IPS-18a (cell line): ENCODE measurements around the gene GABRR2.

Source experiments
- H3K27ac ChIP-seq: one replicate; pipeline ENCODE4 v1.5.1; 2013; ENCODE audit warnings: low read length
- H3K27me3 ChIP-seq: one replicate; pipeline ENCODE4 v1.6.1; 2013; ENCODE audit warnings: mild to moderate bottlenecking, low read length; ENCODE audit not compliant: control insufficient read depth, insufficient read depth
- H3K36me3 ChIP-seq: one replicate; pipeline ENCODE4 v1.6.1; 2013; ENCODE audit warnings: low read depth, low read length; ENCODE audit not compliant: control insufficient read depth
- H3K4me1 ChIP-seq: one replicate; pipeline ENCODE4 v1.6.1; 2013; ENCODE audit warnings: low read depth, low read length; ENCODE audit not compliant: control insufficient read depth
- H3K4me3 ChIP-seq: one replicate; pipeline ENCODE4 v1.5.1; 2013; ENCODE audit warnings: low read length
- H3K9ac ChIP-seq: one replicate; pipeline ENCODE4 v1.6.1; 2013; ENCODE audit warnings: mild to moderate bottlenecking, low read length, moderate library complexity
- H3K9me3 ChIP-seq: one replicate; pipeline ENCODE4 v1.6.1; 2013; ENCODE audit warnings: low read depth, low read length; ENCODE audit not compliant: control insufficient read depth

The GABRR2 gene

DNA sequence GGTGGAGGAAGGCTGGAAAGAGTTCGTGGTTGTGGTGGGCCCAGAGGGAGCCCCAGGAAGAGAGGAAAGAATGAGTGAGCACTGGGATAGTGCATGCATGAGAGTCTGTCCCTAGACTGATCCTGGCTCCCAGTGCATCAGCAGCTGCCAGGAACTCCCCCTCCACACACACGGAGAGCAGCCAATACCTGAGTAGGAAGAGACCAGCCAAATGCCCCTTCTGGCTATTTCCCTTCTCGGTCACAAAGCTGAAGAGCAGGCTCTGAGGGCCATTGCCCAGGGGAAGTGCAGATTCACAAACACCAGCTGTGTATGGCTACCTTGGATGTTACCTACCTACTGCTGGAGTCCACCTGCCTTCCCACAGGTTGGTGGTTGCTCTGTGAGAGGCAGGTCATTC is 45.1 kb downstream of the GABRR2 start:
- H3K27me3 ChIP-seq: no peaks in the 10 kb centered on the region
- H3K36me3 ChIP-seq: no peaks in the 10 kb centered on the region
- H3K9me3 ChIP-seq: no peaks in the 10 kb centered on the region
- H3K4me3 ChIP-seq: no peak overlapping the region
- no peaks in the 10 kb centered on the region for H3K4me1 ChIP-seq
- H3K27ac ChIP-seq: no peak overlapping the region
- H3K9ac ChIP-seq: no peak overlapping the region

- Histone ChIP-seq H3K36me3 (no peaks in the 10 kb centered on the region), H3K9ac (no peak overlapping the region), H3K27ac (no peak overlapping the region), H3K27me3 (no peaks in the 10 kb centered on the region), H3K9me3 (no peaks in the 10 kb centered on the region), H3K4me1 (no peaks in the 10 kb centered on the region), H3K4me3 (no peak overlapping the region)
Measured at GRCh38 chr6:89269252-89269651, 45.8 kb downstream of the GABRR2 start.

GRCh38 chr6:89268776-89269175 is 46.3 kb downstream of the GABRR2 start:
- H3K9me3 ChIP-seq: no peaks in the 10 kb centered on the region
- H3K27me3 ChIP-seq: no peaks in the 10 kb centered on the region
- no peak overlapping the region for H3K4me3 ChIP-seq
- no peaks in the 10 kb centered on the region for H3K4me1 ChIP-seq
- no peak overlapping the region for H3K9ac ChIP-seq
- H3K36me3 ChIP-seq: no peaks in the 10 kb centered on the region
- no peak overlapping the region for H3K27ac ChIP-seq

GRCh38 chr6:89267918-89268317 is 47.2 kb downstream of the GABRR2 start:
- H3K27ac ChIP-seq: no peak overlapping the region
- H3K4me3 ChIP-seq: no peak overlapping the region

GRCh38 chr6:89264296-89264695 is 50.8 kb downstream of the GABRR2 start:
- Histone ChIP-seq H3K4me3 (no peak overlapping the region), H3K27ac (no peak overlapping the region), H3K9ac (no peak overlapping the region), H3K36me3 (no peaks in the 10 kb centered on the region), H3K4me1 (no peaks in the 10 kb centered on the region), H3K9me3 (no peaks in the 10 kb centered on the region), H3K27me3 (no peaks in the 10 kb centered on the region)

More at GRCh38 chr6:89267918-89268317, 47.2 kb downstream of the GABRR2 start:
- Histone ChIP-seq H3K9me3 (no peaks in the 10 kb centered on the region), H3K4me1 (no peaks in the 10 kb centered on the region), H3K27me3 (no peaks in the 10 kb centered on the region), H3K36me3 (no peaks in the 10 kb centered on the region), H3K9ac (no peak overlapping the region)

GRCh38 chr6:89260832-89261231 is 54.3 kb downstream of the GABRR2 start:
- Histone ChIP-seq H3K9ac (no peak overlapping the region), H3K9me3 (no peaks in the 10 kb centered on the region), H3K27ac (no peak overlapping the region), H3K27me3 (no peaks in the 10 kb centered on the region), H3K4me1 (no peaks in the 10 kb centered on the region), H3K36me3 (no peaks in the 10 kb centered on the region), H3K4me3 (no peak overlapping the region)

- H3K9ac ChIP-seq: no peak overlapping the region
- H3K9me3 ChIP-seq: no peaks in the 10 kb centered on the region
- no peaks in the 10 kb centered on the region for H3K27me3 ChIP-seq
- no peak overlapping the region for H3K27ac ChIP-seq
- no peak overlapping the region for H3K4me3 ChIP-seq
- no peaks in the 10 kb centered on the region for H3K36me3 ChIP-seq
- no peaks in the 10 kb centered on the region for H3K4me1 ChIP-seq
Measured at GRCh38 chr6:89260310-89260709, 54.8 kb downstream of the GABRR2 start.

DNA sequence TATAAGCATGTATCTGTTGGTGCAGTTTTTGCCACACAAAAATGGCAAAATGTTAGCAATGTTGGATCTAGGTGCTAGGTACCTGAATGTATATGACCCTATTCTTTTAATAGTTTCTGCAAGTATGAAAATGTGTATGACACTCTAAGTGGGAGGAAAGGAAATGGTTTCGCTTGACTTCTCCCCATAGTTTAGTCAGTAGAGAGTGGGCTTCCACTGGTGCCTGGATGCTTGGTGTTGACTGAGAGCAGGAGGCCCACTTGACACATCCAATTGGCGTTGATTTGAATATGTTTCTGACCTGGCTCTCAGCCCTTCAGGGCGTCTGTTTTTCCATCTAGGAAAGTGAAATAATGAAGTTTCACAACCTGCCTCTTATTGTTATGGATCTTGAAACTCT is 56.2 kb downstream of the GABRR2 start:
- Histone ChIP-seq H3K4me3 (no peak overlapping the region), H3K27me3 (no peaks in the 10 kb centered on the region), H3K27ac (no peak overlapping the region), H3K9ac (no peak overlapping the region), H3K9me3 (no peaks in the 10 kb centered on the region), H3K36me3 (no peaks in the 10 kb centered on the region), H3K4me1 (no peaks in the 10 kb centered on the region)

- Histone ChIP-seq H3K9ac (no peak overlapping the region), H3K27ac (no peak overlapping the region), H3K9me3 (no peaks in the 10 kb centered on the region), H3K27me3 (no peaks in the 10 kb centered on the region), H3K4me1 (no peaks in the 10 kb centered on the region), H3K4me3 (no peak overlapping the region), H3K36me3 (no peaks in the 10 kb centered on the region)
Measured at GRCh38 chr6:89257781-89258180, 57.3 kb downstream of the GABRR2 start.

- Histone ChIP-seq H3K27me3 (no peaks in the 10 kb centered on the region), H3K27ac (no peak overlapping the region), H3K4me3 (no peak overlapping the region), H3K9ac (no peak overlapping the region), H3K4me1 (no peaks in the 10 kb centered on the region), H3K9me3 (no peaks in the 10 kb centered on the region), H3K36me3 (no peaks in the 10 kb centered on the region)
Measured at GRCh38 chr6:89257346-89257745, 57.8 kb downstream of the GABRR2 start.

- no peaks in the 10 kb centered on the region for H3K36me3 ChIP-seq
- H3K4me1 ChIP-seq: no peaks in the 10 kb centered on the region
- H3K4me3 ChIP-seq: no peak overlapping the region
Measured at GRCh38 chr6:89255417-89255816, 59.7 kb downstream of the GABRR2 start.

GRCh38 chr6:89254569-89254968 is 60.5 kb downstream of the GABRR2 start:
- Histone ChIP-seq H3K4me1 (no peaks in the 10 kb centered on the region), H3K27me3 (no peaks in the 10 kb centered on the region), H3K4me3 (no peak overlapping the region), H3K36me3 (no peaks in the 10 kb centered on the region), H3K27ac (no peak overlapping the region), H3K9me3 (no peaks in the 10 kb centered on the region), H3K9ac (no peak overlapping the region)

More at GRCh38 chr6:89255417-89255816, 59.7 kb downstream of the GABRR2 start:
- Histone ChIP-seq H3K9me3 (no peaks in the 10 kb centered on the region), H3K9ac (no peak overlapping the region), H3K27me3 (no peaks in the 10 kb centered on the region), H3K27ac (no peak overlapping the region)
